Activated CD8-positive, alpha-beta T cell treated with anti-CD3 and anti-CD28 coated beads, Interleukin-2, amount 10 ng/mL, durations not matched to agents 7 days and 5 days (primary cell): ENCODE results near the gene CNPY4. TPM values are rescaled to one million over a fixed set of nuclear protein-coding genes. Genes with fewer than 3 reads are reported as not detected.
"Not testable (repeated sequence)": the region's sequence is repeated elsewhere in the genome, so short reads cannot be mapped to it uniquely, and the experiment has no call there.

Source experiments
- ATAC-seq: fragments of 150-1000 bp; cut with Tn5 transposase; one replicate; pipeline ENCODE4 v1.10.0; 2021; ENCODE audit warnings: moderate library complexity
- CTCF ChIA-PET: fragments of 350-600 bp; sonication (Branson Sonifier 250); formaldehyde crosslinking; loops from one replicate; lab custom pipeline; 2021; ENCODE audit warnings: antibody characterized with exemption; lab: Charles Lee
- POLR2A ChIA-PET: fragments of 350-600 bp; sonication (Branson Sonifier 250); formaldehyde crosslinking; loops from one replicate; lab custom pipeline; 2021; ENCODE audit warnings: antibody characterized with exemption; lab: Charles Lee
- DNase-seq: peaks from one replicate; pipeline ENCODE4 v3.0.0-alpha.2; 2020
- H3K27ac Mint-ChIP-seq: one replicate; pipeline ENCODE4 v1.8.0; 2021; ENCODE audit warnings: mild to moderate bottlenecking, mixed read lengths
- H3K27me3 Mint-ChIP-seq: one replicate; pipeline ENCODE4 v1.8.0; 2021; ENCODE audit warnings: low read depth, mixed read lengths
- H3K36me3 Mint-ChIP-seq: one replicate; pipeline ENCODE4 v1.8.0; 2021; ENCODE audit warnings: low read depth, mixed read lengths
- H3K4me1 Mint-ChIP-seq: one replicate; pipeline ENCODE4 v1.8.0; 2021; ENCODE audit warnings: low read depth, mixed read lengths
- H3K4me3 Mint-ChIP-seq: one replicate; pipeline ENCODE4 v1.8.0; 2021; ENCODE audit warnings: mild to moderate bottlenecking, mixed read lengths
- H3K9me3 Mint-ChIP-seq: one replicate; pipeline ENCODE4 v1.8.0; 2022; ENCODE audit warnings: mixed read lengths; ENCODE audit not compliant: insufficient read depth
- total RNA-seq, 2 experiments: library from RNA; stranded (reverse); gene quantifications; one replicate each; pipeline ENCODE4 v1.2.3, GENCODE V29; 2021

CNPY4 gene
- total RNA-seq, 2 experiments from 2014 or later, result 32.4 to 35.5 TPM

DNA sequence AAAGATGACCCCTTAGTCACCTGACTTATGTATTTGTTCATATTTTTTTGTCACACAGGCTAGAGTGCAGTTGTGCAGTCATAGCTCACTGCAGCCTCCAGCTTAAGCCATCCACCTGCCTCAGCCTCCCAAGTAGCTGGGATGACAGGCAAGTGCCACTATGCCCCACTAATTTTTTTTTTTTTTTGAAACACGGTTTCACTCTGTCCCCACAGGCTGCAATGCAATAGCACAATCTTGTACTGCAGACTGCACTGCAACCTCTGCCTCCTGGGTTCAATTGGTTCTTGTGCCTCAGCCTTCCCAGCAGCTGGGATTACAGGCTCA lies 9.2 kb downstream of the CNPY4 start:
- H3K4me1 Mint-ChIP-seq, result peaks cover 53% of the 10 kb centered on the region
- H3K36me3 Mint-ChIP-seq, result peaks cover 23% of the 10 kb centered on the region
- DNase-seq (no peak), ATAC-seq (no peak)
- H3K27me3 Mint-ChIP-seq, result no peaks in the 10 kb centered on the region
- ChIA-PET CTCF (interaction anchor here (0.6 to 11.3 kb wide), 13 partner anchors 8 to 300 kb away, joined by 3 to 200 read pairs (median 5); partner anchors contain the start of genes AP4M1, LAMTOR4, MCM7 and PVRIG), POLR2A (interaction anchor here (0.6 to 2.2 kb wide), 8 partner anchors 8 to 299 kb away, joined by 3 to 15 read pairs (median 4); partner anchors contain the start of genes AP4M1 and MCM7)
- peak overlapping the region; percentile 98 for H3K4me3 Mint-ChIP-seq
- no peaks in the 10 kb centered on the region for H3K9me3 Mint-ChIP-seq
- peak overlapping the region; percentile 86 for H3K27ac Mint-ChIP-seq

DNA sequence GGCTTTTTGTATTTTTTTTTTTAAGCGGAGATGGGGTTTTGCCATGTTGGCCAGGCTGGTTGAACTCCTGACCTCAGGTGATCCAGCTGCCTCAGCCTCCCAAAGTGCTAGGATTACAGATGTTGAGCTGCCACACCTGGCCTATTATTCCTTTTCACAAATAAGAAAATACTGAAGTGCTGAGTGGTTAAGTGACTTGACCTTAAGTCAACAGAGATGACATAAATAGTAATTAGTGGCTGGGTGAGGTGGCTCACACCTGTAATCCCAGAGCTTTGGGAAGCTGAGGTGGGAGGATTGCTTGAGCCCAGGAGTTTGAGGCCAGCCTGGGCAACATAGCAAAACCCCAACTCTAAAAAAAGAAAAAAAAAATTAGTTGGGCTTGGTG lies 10.8 kb downstream of the CNPY4 start:
- H3K27me3 Mint-ChIP-seq, H3K9me3 Mint-ChIP-seq, H3K27ac Mint-ChIP-seq, H3K4me3 Mint-ChIP-seq, DNase-seq, ATAC-seq: not testable (repeated sequence)
- POLR2A ChIA-PET, result interaction anchor here (0.6 to 1.7 kb wide), 3 partner anchors 29 to 90 kb away, joined by 4 to 12 read pairs (median 4); partner anchors contain the start of genes AP4M1, MCM7 and PVRIG
- peaks cover 12% of the 10 kb centered on the region for H3K36me3 Mint-ChIP-seq
- H3K4me1 Mint-ChIP-seq, result peaks cover 41% of the 10 kb centered on the region
- CTCF ChIA-PET, result interaction anchor here (0.7 to 11.3 kb wide), 21 partner anchors 10 to 298 kb away, joined by 3 to 200 read pairs (median 5); partner anchors contain the start of genes AP4M1, CNPY4, LAMTOR4 and MCM7

DNA sequence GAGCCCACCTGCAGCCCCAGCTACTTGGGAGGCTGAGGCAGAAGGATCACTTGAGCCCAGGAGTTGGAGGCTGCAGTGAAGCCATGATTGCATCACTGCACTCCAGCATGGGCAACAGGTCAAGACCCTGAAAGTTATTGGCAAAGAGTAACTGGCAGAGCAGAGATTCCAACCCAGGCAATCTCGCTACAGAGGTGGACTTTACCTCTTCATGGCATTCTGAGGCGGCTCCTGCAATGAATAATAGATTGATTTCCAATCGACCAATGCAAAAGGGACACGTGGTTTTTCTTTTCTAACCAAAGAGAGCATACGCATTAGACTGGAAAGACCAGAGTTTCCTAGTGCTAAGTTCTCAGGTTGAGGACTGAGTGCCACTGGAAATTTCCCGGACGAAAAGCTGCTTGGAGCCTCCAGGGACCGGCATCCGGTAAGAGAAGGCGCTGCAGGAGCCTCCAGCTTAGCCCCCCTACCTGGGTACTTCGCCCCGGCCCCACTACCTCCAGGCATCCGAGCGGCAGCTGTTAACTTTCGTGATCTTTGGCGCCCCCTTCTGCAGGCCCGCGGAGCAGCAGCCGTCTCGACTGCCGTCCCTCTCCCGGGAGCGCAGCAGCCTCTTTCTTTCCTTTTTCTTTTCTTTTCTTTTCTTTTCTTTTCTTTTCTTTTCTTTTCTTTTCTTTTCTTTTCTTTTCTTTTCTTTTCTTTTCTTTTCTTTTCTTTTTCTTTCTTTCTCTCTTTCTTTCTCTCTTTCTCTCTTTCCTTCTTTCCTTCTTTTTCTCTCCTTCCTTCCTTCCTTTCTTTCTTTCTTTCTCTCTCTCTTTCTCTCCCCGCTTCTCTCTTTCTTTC lies 11.4 kb downstream of the CNPY4 start:
- peak; percentile 91 for DNase-seq
- peak overlapping the region; percentile 18 for H3K4me3 Mint-ChIP-seq
- no peak overlapping the region for H3K27ac Mint-ChIP-seq
- ChIA-PET CTCF (interaction anchor here (0.7 to 11.3 kb wide), 22 partner anchors 11 to 277 kb away, joined by 3 to 200 read pairs (median 6); partner anchors contain the start of genes AP4M1, CNPY4, LAMTOR4 and MCM7), POLR2A (interaction anchor here (0.6 to 1.7 kb wide), 5 partner anchors 17 to 89 kb away, joined by 3 to 12 read pairs (median 4); partner anchors contain the start of genes AP4M1, MCM7 and PVRIG)
- H3K9me3 Mint-ChIP-seq, result no peaks in the 10 kb centered on the region
- peak; percentile 20 for ATAC-seq
- H3K4me1 Mint-ChIP-seq, result peaks cover 36% of the 10 kb centered on the region
- peaks cover 12% of the 10 kb centered on the region for H3K36me3 Mint-ChIP-seq
- H3K27me3 Mint-ChIP-seq, result no peaks in the 10 kb centered on the region

DNA sequence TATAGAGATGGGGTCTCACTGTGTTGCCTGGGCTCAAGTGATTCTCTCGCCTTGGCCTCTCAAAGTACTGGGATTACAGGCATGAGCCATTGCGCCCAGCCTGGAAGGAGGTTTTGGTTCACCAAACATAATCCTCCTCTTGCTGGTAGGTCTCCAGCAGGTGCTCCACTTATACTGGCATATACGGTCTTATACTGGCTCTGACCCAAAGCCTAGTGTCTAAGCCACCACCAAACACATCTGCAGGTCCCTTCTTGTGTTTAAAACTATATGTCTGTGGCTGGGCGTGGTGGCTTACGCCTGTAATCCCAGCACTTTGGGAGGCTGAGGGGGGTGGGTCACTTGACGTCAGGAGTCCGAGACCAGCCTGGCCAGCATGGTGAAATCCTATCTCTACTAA lies 12.7 kb downstream of the CNPY4 start:
- Mint-ChIP-seq H3K4me1 (peaks cover 28% of the 10 kb centered on the region), H3K27ac (no peak overlapping the region), H3K27me3 (no peaks in the 10 kb centered on the region), H3K9me3 (no peaks in the 10 kb centered on the region), H3K36me3 (peaks cover 2% of the 10 kb centered on the region), H3K4me3 (no peak overlapping the region)
- DNase-seq (no peak), ATAC-seq (no peak)
- ChIA-PET CTCF (interaction anchor here (0.8 to 11.3 kb wide), 33 partner anchors 9 to 322 kb away, joined by 3 to 200 read pairs (median 8); partner anchors contain the start of genes AP4M1, GAL3ST4, GPC2 and LAMTOR4), POLR2A (interaction anchor here (0.6 to 1.1 kb wide), 3 partner anchors 86 to 297 kb away, joined by 3 to 5 read pairs (median 3); partner anchors contain the start of gene ZCWPW1)

DNA sequence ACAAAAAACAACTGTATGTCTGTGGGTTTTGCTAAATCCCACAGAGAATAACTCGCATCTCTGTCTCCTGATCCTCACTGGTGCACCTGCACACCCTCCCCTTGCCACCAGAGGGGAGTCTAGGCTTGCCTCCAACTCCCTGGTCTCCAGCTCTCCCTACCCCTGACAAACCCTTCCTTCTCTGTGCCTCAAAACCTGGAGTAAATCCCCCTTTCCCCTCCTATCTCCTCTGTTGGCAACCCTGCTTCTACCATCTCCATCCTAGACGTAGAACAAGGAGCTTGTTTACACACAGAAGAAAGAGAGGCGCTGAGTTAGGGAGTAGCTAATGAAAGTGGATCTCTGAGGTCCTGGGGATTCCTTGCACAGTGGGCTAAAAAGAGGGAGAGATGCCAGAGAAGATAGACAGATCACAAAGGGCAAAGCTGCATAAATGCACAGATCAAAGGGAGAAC lies 13.3 kb downstream of the CNPY4 start:
- Mint-ChIP-seq H3K9me3 (no peaks in the 10 kb centered on the region), H3K36me3 (peaks cover 2% of the 10 kb centered on the region), H3K27ac (no peak overlapping the region), H3K4me3 (no peak overlapping the region), H3K4me1 (peaks cover 30% of the 10 kb centered on the region), H3K27me3 (no peaks in the 10 kb centered on the region)
- CTCF ChIA-PET, result interaction anchor here (0.6 to 11.3 kb wide), 41 partner anchors 8 to 322 kb away, joined by 3 to 200 read pairs (median 5); partner anchors contain the start of genes AP4M1, GAL3ST4, GPC2 and LAMTOR4
- peak; percentile 79 for DNase-seq
- POLR2A ChIA-PET, result interaction anchor here (0.9 to 1.1 kb wide), 2 partner anchors 86 to 88 kb away, joined by 3 to 5 read pairs; no protein-coding TSS in a partner anchor
- ATAC-seq, result peak; percentile 78

DNA sequence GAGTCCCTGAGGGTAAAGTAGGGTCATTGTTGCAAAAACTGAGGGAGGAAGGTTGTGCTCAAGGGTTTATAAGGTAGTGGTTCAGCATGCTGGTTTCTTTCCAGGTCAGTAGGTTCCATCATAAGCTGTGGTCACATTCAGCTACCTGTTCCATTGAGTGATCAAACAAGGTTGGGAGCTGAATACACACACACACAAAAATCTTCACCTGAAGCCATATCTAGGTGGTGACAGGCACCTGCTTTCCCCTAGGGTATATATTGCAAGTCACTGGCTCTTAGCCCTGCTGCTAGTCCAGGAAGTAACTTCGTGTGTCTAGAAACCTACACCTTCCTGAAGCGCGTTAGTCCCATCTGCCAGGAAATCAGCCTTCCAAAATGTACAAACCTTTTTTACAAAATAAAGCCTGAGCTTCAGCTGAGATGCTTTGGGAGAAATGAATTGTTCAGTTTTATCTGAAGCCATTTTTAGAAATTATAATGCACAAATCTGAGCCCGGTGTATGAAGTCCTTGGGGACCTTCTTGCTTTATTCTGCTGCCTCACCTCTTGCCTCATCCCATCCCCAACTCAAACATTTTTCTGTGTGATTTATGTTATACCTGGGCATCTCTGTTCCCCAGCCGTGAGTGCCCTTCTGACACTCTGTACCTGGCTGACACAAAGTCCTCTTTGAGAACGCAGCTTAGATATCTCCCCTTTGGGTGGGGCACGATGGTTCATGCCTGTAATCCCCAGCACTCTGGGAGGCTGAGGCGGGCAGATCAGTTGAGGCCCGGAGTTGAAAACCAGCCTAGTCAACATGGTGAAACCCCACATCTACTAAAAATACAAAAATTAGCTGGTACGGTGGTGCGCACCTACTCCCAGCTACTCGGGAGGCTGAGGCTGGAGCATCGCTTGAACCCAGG lies 18.7 kb downstream of the CNPY4 start:
- H3K4me1 Mint-ChIP-seq, result peaks cover 16% of the 10 kb centered on the region
- no peak overlapping the region for H3K4me3 Mint-ChIP-seq
- ATAC-seq (peak; percentile 55), DNase-seq (no peak)
- no peaks in the 10 kb centered on the region for H3K27me3 Mint-ChIP-seq
- no peaks in the 10 kb centered on the region for H3K9me3 Mint-ChIP-seq
- ChIA-PET CTCF (interaction anchor here (0.7 to 13.7 kb wide), 7 partner anchors 7 to 269 kb away, joined by 3 to 200 read pairs (median 5); partner anchors contain the start of gene PVRIG), POLR2A (interaction anchor here (0.6 to 1.3 kb wide), 3 partner anchors 10 to 300 kb away, joined by 3 to 6 read pairs (median 3); partner anchors contain the start of gene LAMTOR4)
- no peaks in the 10 kb centered on the region for H3K36me3 Mint-ChIP-seq
- peak overlapping the region; percentile 62 for H3K27ac Mint-ChIP-seq

DNA sequence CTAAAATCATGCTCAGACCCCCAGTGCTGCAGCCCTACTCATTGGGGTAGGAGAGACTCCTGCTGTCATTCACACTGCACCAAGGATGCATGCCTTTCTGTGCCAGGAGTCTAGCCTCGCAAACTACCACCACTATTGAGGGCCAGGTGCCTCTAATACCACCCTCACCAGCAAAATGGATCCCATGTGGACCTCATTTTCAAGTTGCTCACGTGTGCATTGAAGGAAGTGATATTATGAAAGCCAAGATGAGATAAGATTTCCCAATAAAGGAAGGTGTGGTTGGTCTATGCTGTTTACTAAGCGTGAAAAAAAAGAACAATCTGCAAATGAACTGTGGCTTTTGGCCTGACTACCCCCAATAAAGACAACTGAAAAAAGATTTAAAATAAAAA lies 22.1 kb downstream of the CNPY4 start:
- Mint-ChIP-seq H3K4me3 (no peak overlapping the region), H3K9me3 (no peaks in the 10 kb centered on the region), H3K36me3 (no peaks in the 10 kb centered on the region), H3K4me1 (peaks cover 16% of the 10 kb centered on the region), H3K27ac (peak overlapping the region; percentile 1), H3K27me3 (no peaks in the 10 kb centered on the region)
- DNase-seq (no peak), ATAC-seq (no peak)
- CTCF ChIA-PET, result interaction anchor here (13.7 kb wide), 1 partner anchor 10 kb away, joined by 141 read pairs; no protein-coding TSS in a partner anchor
- POLR2A ChIA-PET, result interaction anchor here (1.9 kb wide), 1 partner anchor 14 kb away, joined by 4 read pairs; no protein-coding TSS in a partner anchor

DNA sequence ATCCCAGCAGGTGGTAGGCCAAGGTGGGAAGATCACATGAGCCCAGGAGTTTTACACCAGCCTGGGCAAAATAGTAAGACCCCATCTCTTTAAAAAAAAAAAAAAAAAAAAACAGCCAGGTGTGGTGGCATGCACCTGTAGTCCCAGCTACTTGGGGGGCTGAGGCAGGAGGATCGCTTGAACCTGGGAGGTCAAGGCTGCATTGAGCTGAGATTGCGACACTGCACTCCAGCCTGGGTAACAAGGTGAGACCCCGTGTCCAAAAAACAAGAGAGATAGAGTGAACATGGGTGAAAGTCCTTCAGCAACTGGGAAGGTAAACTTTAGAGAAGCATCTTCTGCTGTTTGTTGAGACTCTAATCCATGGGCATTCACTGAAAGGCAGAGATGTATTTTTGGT lies 23.0 kb downstream of the CNPY4 start:
- ChIA-PET CTCF (interaction anchor here (13.7 kb wide), 1 partner anchor 11 kb away, joined by 141 read pairs; no protein-coding TSS in a partner anchor), POLR2A (interaction anchor here (0.5 to 1.9 kb wide), 2 partner anchors 13 to 93 kb away, joined by 3 to 4 read pairs; no protein-coding TSS in a partner anchor)
- H3K27ac Mint-ChIP-seq, result no peak overlapping the region
- no peaks in the 10 kb centered on the region for H3K27me3 Mint-ChIP-seq
- no peak for DNase-seq
- no peaks in the 10 kb centered on the region for H3K9me3 Mint-ChIP-seq
- no peaks in the 10 kb centered on the region for H3K36me3 Mint-ChIP-seq
- peaks cover 16% of the 10 kb centered on the region for H3K4me1 Mint-ChIP-seq
- no peak overlapping the region for H3K4me3 Mint-ChIP-seq
- ATAC-seq, result no peak

DNA sequence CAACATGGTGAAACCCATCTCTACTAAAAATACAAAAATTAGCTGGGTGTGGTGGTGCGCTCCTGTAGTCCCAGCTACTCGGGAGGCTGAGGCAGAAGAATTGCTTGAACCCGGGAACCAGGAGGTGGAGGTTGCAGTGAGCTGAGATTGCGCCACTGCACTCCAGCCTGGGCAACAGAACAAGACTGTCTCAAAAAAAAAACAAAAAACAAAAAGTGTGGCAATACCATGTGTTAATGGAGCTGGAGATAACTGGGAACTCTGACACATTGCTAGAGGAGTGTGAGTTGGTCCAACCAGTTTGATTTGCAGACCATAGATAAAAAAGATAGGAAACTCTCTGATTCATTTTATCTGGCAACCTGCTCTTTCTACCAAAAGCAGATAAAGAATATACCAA lies 26.9 kb downstream of the CNPY4 start:
- H3K4me3 Mint-ChIP-seq, DNase-seq, H3K9me3 Mint-ChIP-seq, POLR2A ChIA-PET, H3K27ac Mint-ChIP-seq, H3K27me3 Mint-ChIP-seq, ATAC-seq: not testable (repeated sequence)
- Mint-ChIP-seq H3K36me3 (peaks cover 15% of the 10 kb centered on the region), H3K4me1 (peaks cover 25% of the 10 kb centered on the region)
- CTCF ChIA-PET, result interaction anchor here (1.6 to 13.7 kb wide), 4 partner anchors 15 to 71 kb away, joined by 3 to 141 read pairs (median 16); no protein-coding TSS in a partner anchor

DNA sequence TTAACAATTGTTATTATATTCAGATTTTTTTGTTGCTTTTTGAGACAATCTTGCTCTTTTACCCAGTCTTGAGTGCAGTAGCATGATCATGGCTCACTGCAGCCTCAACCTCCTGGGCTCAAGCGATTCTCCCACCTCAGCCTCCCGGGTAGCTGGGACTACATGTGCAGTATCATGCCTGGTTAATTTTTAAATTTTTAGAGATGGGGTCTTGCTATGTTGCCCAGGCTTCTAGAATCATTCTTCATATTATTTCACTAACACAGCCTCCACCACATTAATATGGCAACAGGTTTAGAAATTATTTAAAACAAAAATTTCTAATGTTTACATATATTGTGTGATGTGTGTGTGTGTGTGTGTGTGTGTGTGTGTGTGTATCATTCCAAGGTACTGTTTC lies 27.8 kb downstream of the CNPY4 start:
- POLR2A ChIA-PET, result interaction anchor here (0.6 to 1.1 kb wide), 3 partner anchors 16 to 70 kb away, joined by 3 to 5 read pairs (median 3); no protein-coding TSS in a partner anchor
- ATAC-seq (no peak), DNase-seq (no peak)
- Mint-ChIP-seq H3K27me3 (no peaks in the 10 kb centered on the region), H3K27ac (no peak overlapping the region), H3K4me1 (peaks cover 28% of the 10 kb centered on the region), H3K4me3 (no peak overlapping the region), H3K36me3 (peaks cover 23% of the 10 kb centered on the region), H3K9me3 (no peaks in the 10 kb centered on the region)
- CTCF ChIA-PET, result interaction anchor here (0.8 to 13.7 kb wide), 6 partner anchors 10 to 70 kb away, joined by 3 to 141 read pairs (median 10); no protein-coding TSS in a partner anchor
